ENCODE results near the gene UCHL1.

GRCh38 chr4:41280010-41280409 lies 23.3 kb downstream of the UCHL1 start:
- TF ChIP-seq CTCF (IDR thresholded peaks at IDR 0.05; ENCODE audit: low read length) (no peak), EZH2 (IDR thresholded peaks at IDR 0.05; ENCODE audit: borderline replicate concordance, low read length) (no peak)
